Kidney (tissue), 14 donors: ENCODE measurements around the gene CCDC30. TPM values are rescaled to one million over a fixed set of nuclear protein-coding genes. Genes with fewer than 3 reads are reported as not detected.

ENCODE experiments used
- DNase-seq, 5 donors: peaks; one replicate each; pipeline ENCODE4 v3.0.0-alpha.2; 2013 to 2020
- FAIRE-seq: peaks from 2 replicates; lab custom pipeline; 2012; peaks lifted over from hg19 to GRCh38; lab: Jason Lieb, UNC
- H3K27ac ChIP-seq, 2 donors: one replicate each; pipeline ENCODE4 v1.7.0; 2013; ENCODE audit warnings: low read depth in 2 of 2, low read length in 2 of 2, inconsistent platforms in 1 of 2
- H3K27me3 ChIP-seq: one replicate; pipeline ENCODE4 v1.7.1; 2013; ENCODE audit warnings: low read length, inconsistent platforms; ENCODE audit not compliant: control insufficient read depth, insufficient read depth
- H3K36me3 ChIP-seq, 3 donors: one replicate each; pipeline versions ENCODE4 v1.7.0 to v1.7.1; 2013; ENCODE audit warnings: low read length in 3 of 3, control low read depth in 1 of 3, inconsistent platforms in 1 of 3; ENCODE audit not compliant: insufficient read depth in 3 of 3, control insufficient read depth in 2 of 3
- H3K4me1 ChIP-seq, 3 donors: one replicate each; pipeline versions ENCODE4 v1.7.0 to v1.7.1; 2013; ENCODE audit warnings: low read length in 3 of 3, inconsistent platforms in 1 of 3, low read depth in 1 of 3; ENCODE audit not compliant: control insufficient read depth in 2 of 3, insufficient read depth in 2 of 3
- H3K4me3 ChIP-seq, 3 donors: one replicate each; pipeline versions ENCODE4 v1.7.0 to v1.8.1; 2013; ENCODE audit warnings: low read length in 3 of 3, control low read depth in 1 of 3, inconsistent platforms in 1 of 3
- H3K9ac ChIP-seq, 3 donors: one replicate each; pipeline versions ENCODE4 v1.7.0 to v1.7.1; 2013; ENCODE audit warnings: low read length in 3 of 3, control low read depth in 1 of 3, inconsistent platforms in 1 of 3
- H3K9me3 ChIP-seq, 3 donors: one replicate each; pipeline versions ENCODE4 v1.7.0 to v1.7.1; 2013; ENCODE audit warnings: low read length in 3 of 3, control low read depth in 1 of 3, inconsistent platforms in 1 of 3; ENCODE audit not compliant: control insufficient read depth in 2 of 3, insufficient read depth in 1 of 3
- intact Hi-C: fragments of 100-400 bp; cut with DNase I; formaldehyde crosslinking; loops from one replicate; pipeline ENCODE4 v1.11.1; 2022
- polyA plus RNA-seq: library from polyadenylated mRNA; stranded (reverse); fragments of 350-450 nt; fragmentation: Illumina TruSeq; extraction: RNeasy Lipid Tissue Mini Kit (QIAGEN cat#74804); gene quantifications from one replicate; pipeline ENCODE4 v1.2.3, GENCODE V29; 2014; ENCODE audit warnings: low read depth, low replicate concordance; ENCODE audit not compliant: insufficient read depth
- total RNA-seq: library from RNA; stranded (reverse); fragmentation: NEBNext Ultra II Directional; extraction: Animal tissue kit (Norgen Biotek cat#: 25700); gene quantifications from one replicate; pipeline ENCODE4 v1.2.1, GENCODE V29; 2021
- TF ChIP-seq, protein P1 (sequence below): IDR thresholded peaks from 3 replicates; pipeline ENCODE4 v1.5.1; 2012; ENCODE audit warnings: mild to moderate bottlenecking, moderate library complexity, borderline replicate concordance; ENCODE audit not compliant: insufficient read depth; ENCODE audit errors: extremely low read depth
- donor health status: control.
- donor health status: control.
- donor health status: control.
- donor health status: control.
- donor health status: control.
- donor health status: DM: yes; HTN: yes; CAD: no.
- donor health status: Normal renal cell carcinoma (clear cell type).

CCDC30 gene
- total and polyA plus RNA-seq, 2 donors from 2014 or later = 4.9 to 18.0 TPM

DNA sequence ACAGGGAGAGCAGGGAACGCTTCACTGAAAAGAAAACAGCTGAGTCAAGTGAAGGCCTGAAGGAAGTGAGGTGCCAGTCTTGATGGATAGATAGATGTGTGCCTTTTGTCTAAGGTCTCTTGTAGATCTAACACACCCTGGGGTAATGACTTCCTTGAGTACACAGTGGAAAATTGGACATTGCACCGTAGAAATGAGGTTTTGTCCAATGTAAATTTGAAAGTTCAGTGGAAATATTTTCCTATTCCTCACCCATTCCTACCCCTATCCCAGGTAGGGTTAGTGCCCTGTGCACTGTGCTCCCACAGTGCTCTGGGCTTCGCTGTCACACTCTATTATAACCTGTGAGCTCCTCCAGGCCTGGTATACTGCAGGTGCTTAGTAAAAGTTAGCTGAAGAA lies 31.6 kb upstream of the CCDC30 start:
- no peaks in the 10 kb centered on the region for H3K9me3 ChIP-seq
- FAIRE-seq (no peak), DNase-seq (no peak)
- H3K27ac ChIP-seq = no peak overlapping the region
- H3K4me3 ChIP-seq = no peak overlapping the region
- H3K9ac ChIP-seq = no peak overlapping the region
- intact Hi-C loops = no loop called here
- no peaks in the 10 kb centered on the region for H3K27me3 ChIP-seq
- peaks cover 0 to 9% (median 6%) of the 10 kb centered on the region in 3 donors for H3K36me3 ChIP-seq
- TF ChIP-seq, protein P1, sequence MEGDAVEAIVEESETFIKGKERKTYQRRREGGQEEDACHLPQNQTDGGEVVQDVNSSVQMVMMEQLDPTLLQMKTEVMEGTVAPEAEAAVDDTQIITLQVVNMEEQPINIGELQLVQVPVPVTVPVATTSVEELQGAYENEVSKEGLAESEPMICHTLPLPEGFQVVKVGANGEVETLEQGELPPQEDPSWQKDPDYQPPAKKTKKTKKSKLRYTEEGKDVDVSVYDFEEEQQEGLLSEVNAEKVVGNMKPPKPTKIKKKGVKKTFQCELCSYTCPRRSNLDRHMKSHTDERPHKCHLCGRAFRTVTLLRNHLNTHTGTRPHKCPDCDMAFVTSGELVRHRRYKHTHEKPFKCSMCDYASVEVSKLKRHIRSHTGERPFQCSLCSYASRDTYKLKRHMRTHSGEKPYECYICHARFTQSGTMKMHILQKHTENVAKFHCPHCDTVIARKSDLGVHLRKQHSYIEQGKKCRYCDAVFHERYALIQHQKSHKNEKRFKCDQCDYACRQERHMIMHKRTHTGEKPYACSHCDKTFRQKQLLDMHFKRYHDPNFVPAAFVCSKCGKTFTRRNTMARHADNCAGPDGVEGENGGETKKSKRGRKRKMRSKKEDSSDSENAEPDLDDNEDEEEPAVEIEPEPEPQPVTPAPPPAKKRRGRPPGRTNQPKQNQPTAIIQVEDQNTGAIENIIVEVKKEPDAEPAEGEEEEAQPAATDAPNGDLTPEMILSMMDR = no peak
- H3K4me1 ChIP-seq = no peaks in the 10 kb centered on the region

DNA sequence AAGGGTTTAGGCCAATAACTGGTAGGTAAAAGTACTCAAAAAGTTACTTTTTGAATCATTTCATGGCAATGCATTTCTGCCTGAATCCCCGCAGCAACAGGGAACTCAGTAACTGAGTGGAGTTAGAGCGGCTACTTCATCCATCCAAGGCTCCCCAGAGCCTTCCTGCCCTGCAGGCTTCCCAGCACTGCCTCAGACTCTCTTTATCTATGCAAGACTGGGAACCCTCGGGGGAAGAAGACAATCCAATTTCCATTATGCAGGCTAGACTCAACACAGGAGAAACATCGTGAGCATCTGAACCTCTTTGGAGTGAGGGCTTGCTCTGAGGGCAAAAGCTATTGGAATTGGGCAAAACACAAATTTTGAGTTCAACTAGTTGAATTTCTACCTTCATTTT lies 30.4 kb upstream of the CCDC30 start:
- TF ChIP-seq, protein P1 = no peak
- intact Hi-C loops = no loop called here
- H3K9ac ChIP-seq = no peak overlapping the region
- H3K36me3 ChIP-seq = peaks cover 0 to 9% (median 6%) of the 10 kb centered on the region in 3 donors
- H3K27me3 ChIP-seq = no peaks in the 10 kb centered on the region
- FAIRE-seq = no peak
- H3K9me3 ChIP-seq = no peaks in the 10 kb centered on the region
- no peaks in the 10 kb centered on the region for H3K4me1 ChIP-seq
- H3K27ac ChIP-seq = no peak overlapping the region
- DNase-seq = no peak
- H3K4me3 ChIP-seq = no peak overlapping the region

DNA sequence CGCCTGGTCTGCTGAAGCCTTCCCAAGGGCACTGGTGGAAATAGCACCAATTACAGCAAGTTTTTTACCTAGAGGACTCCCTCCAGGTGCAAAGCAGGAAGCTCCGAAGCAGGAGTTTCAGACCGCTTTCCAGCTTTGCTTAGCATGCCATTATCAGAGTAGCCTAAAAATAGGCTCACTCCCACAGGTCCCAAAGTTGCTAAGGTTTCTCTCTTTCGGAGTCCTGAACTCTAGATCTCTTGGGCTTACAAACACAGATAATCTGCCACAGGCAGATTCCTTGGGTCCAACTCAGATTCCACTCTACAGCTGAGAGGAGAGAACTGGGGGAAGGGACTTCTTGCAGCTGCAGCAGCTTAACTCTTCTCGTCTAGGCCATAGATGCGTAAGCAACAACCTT lies 29.7 kb upstream of the CCDC30 start:
- TF ChIP-seq, protein P1 = no peak
- FAIRE-seq (no peak), DNase-seq (no peak)
- intact Hi-C loops = no loop called here
- Histone ChIP-seq H3K27me3 (no peaks in the 10 kb centered on the region), H3K36me3 (peaks cover 0 to 9% (median 6%) of the 10 kb centered on the region in 3 donors), H3K4me3 (no peak overlapping the region), H3K9me3 (no peaks in the 10 kb centered on the region), H3K4me1 (no peaks in the 10 kb centered on the region), H3K9ac (no peak overlapping the region), H3K27ac (no peak overlapping the region)

DNA sequence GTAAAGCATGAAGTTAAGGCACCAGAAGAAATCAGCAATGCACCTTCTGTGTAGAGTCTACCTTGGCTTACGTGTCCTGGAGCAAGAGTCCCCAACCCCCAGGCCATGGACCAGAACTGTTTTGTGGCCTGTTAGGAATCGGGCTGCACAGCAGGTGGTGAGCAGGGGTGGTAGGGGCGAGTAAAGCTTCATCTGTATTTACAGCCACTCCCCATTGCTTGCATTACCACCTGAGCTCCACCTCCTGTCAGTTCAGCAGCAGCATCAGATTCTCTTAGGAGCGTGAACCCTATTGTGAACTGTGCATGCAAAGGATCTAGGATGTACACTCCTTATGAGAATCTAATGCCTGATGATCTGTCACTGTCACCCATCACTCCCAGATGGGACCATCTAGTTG lies 28.7 kb upstream of the CCDC30 start:
- H3K9me3 ChIP-seq = no peaks in the 10 kb centered on the region
- H3K4me1 ChIP-seq = no peaks in the 10 kb centered on the region
- H3K36me3 ChIP-seq = peaks cover 0 to 9% (median 6%) of the 10 kb centered on the region in 3 donors
- no peak overlapping the region for H3K27ac ChIP-seq
- no peak overlapping the region for H3K9ac ChIP-seq
- FAIRE-seq = no peak
- intact Hi-C loops = no loop called here
- no peaks in the 10 kb centered on the region for H3K27me3 ChIP-seq
- DNase-seq = no peak
- no peak overlapping the region for H3K4me3 ChIP-seq
- TF ChIP-seq, protein P1 = no peak
